DMS53 treated with DMSO at 0.1 percent for 48 hours (cell line): ENCODE data around the gene CDH4.

ENCODE experiments used
- DNase-seq: peaks from one replicate; lab custom pipeline; 2025; ENCODE audit not compliant: unreplicated experiment; lab: John Stamatoyannopoulos, UW

CDH4 gene

GRCh38 chr20:61281286-61281795 lies 29.3 kb downstream of the CDH4 start:
- DNase-seq = no peak

- DNase-seq = no peak
Observed at GRCh38 chr20:61284752-61285151, 32.7 kb downstream of the CDH4 start.

GRCh38 chr20:61285152-61285645 lies 33.1 kb downstream of the CDH4 start:
- DNase-seq = no peak

GRCh38 chr20:61285691-61286090 lies 33.6 kb downstream of the CDH4 start:
- DNase-seq = no peak

GRCh38 chr20:61287583-61288275 lies 35.7 kb downstream of the CDH4 start:
- DNase-seq = no peak

GRCh38 chr20:61288331-61288784 lies 36.3 kb downstream of the CDH4 start:
- DNase-seq = no peak

- DNase-seq = no peak
Observed at GRCh38 chr20:61289166-61289565, 37.1 kb downstream of the CDH4 start.

GRCh38 chr20:61290721-61291120 lies 38.7 kb downstream of the CDH4 start:
- DNase-seq = no peak

GRCh38 chr20:61291166-61291829 lies 39.2 kb downstream of the CDH4 start:
- no peak for DNase-seq

- DNase-seq = no peak
Observed at GRCh38 chr20:61292391-61292790, 40.3 kb downstream of the CDH4 start.

- no peak for DNase-seq
Observed at GRCh38 chr20:61292821-61293612, 41.0 kb downstream of the CDH4 start.

- no peak for DNase-seq
Observed at GRCh38 chr20:61293951-61294350, 41.9 kb downstream of the CDH4 start.

GRCh38 chr20:61295249-61295648 lies 43.2 kb downstream of the CDH4 start:
- DNase-seq = no peak

- no peak for DNase-seq
Observed at GRCh38 chr20:61295682-61296628, 43.9 kb downstream of the CDH4 start.

- no peak for DNase-seq
Observed at GRCh38 chr20:61296629-61297019, 44.6 kb downstream of the CDH4 start.

- no peak for DNase-seq
Observed at GRCh38 chr20:61297491-61297890, 45.4 kb downstream of the CDH4 start.

- no peak for DNase-seq
Observed at GRCh38 chr20:61297986-61298385, 45.9 kb downstream of the CDH4 start.

- no peak for DNase-seq
Observed at GRCh38 chr20:61298661-61299060, 46.6 kb downstream of the CDH4 start.

GRCh38 chr20:61299104-61299503 lies 47.0 kb downstream of the CDH4 start:
- no peak for DNase-seq

- no peak for DNase-seq
Observed at GRCh38 chr20:61299618-61300017, 47.6 kb downstream of the CDH4 start.
